ENCODE measurements around the gene CNTN4. TPM values are rescaled to one million over a fixed set of nuclear protein-coding genes. Genes with fewer than 3 reads are reported as not detected.

Gene CNTN4
- total RNA-seq, 1 donor from 2014 or later: 0.52 TPM

DNA sequence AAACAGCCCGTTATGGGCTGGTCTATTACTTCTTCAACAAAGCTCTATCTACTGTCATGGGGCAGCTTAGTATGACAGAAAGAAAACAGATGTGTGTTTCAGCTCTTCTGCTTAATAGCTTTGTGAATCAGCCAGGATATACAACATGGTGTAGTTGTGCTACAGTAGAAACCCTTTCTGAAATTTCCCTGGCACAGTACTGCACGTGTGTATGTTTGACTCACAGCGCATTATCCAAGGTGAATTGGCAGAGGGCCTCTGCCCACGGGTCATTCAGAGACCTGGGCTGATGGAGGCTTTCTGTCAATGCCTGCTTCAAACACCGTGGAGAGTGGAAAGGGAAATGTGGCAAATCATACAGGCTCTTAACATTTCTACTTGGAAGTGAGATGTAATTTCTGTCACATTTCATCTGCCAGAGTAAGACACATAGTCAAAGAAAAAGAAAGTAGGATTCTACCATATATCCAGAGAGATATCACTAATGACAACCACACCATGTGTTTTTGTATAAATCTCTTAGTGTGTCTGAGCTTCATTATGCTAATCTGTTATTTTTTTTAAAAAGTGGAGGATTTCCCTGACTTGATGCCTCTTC is 505.1 kb downstream of the CNTN4 start:
- H3K4me3 Mint-ChIP-seq (ENCODE audit: unreplicated experiment): no peak overlapping the region
- TF ChIP-seq, protein P1, sequence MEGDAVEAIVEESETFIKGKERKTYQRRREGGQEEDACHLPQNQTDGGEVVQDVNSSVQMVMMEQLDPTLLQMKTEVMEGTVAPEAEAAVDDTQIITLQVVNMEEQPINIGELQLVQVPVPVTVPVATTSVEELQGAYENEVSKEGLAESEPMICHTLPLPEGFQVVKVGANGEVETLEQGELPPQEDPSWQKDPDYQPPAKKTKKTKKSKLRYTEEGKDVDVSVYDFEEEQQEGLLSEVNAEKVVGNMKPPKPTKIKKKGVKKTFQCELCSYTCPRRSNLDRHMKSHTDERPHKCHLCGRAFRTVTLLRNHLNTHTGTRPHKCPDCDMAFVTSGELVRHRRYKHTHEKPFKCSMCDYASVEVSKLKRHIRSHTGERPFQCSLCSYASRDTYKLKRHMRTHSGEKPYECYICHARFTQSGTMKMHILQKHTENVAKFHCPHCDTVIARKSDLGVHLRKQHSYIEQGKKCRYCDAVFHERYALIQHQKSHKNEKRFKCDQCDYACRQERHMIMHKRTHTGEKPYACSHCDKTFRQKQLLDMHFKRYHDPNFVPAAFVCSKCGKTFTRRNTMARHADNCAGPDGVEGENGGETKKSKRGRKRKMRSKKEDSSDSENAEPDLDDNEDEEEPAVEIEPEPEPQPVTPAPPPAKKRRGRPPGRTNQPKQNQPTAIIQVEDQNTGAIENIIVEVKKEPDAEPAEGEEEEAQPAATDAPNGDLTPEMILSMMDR (IDR thresholded peaks at IDR 0.05): no peak
- peaks cover 4% of the 10 kb centered on the region for H3K9me3 Mint-ChIP-seq (ENCODE audit: low read depth)
- no peak for DNase-seq (ENCODE audit: low spot score)
- no peaks in the 10 kb centered on the region for H3K36me3 Mint-ChIP-seq (ENCODE audit: low read depth)
- no peaks in the 10 kb centered on the region for H3K4me1 Mint-ChIP-seq (ENCODE audit: low read depth)
- H3K27me3 Mint-ChIP-seq (ENCODE audit: low read depth): no peaks in the 10 kb centered on the region
- H3K27ac Mint-ChIP-seq (ENCODE audit: unreplicated experiment): no peak overlapping the region

DNA sequence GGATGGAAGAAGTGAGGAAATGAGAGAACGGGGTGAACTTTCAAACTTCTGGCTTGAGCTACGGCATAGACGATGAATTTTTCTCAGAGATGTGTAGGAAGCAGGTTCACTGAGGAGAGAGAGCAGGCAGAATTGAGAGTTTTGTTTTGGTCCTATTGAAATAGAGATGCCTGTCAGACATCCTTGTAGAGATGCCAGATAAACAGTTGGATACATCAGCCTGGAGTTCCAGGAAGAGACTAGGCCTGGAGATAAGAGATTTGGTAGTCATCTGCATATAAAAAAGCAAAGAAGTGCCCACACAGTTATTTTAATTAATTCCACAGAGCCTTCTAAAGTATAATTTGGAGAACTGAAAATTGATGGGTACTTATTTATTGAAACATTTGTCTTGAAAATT is 515.9 kb downstream of the CNTN4 start:
- TF ChIP-seq, protein P1 (IDR thresholded peaks at IDR 0.05): no peak
- no peak overlapping the region for H3K4me3 Mint-ChIP-seq (ENCODE audit: unreplicated experiment)
- H3K4me1 Mint-ChIP-seq (ENCODE audit: low read depth): no peaks in the 10 kb centered on the region
- peaks cover 11% of the 10 kb centered on the region for H3K9me3 Mint-ChIP-seq (ENCODE audit: low read depth)
- H3K27ac Mint-ChIP-seq (ENCODE audit: unreplicated experiment): no peak overlapping the region
- no peaks in the 10 kb centered on the region for H3K36me3 Mint-ChIP-seq (ENCODE audit: low read depth)
- DNase-seq (ENCODE audit: low spot score): no peak
- no peaks in the 10 kb centered on the region for H3K27me3 Mint-ChIP-seq (ENCODE audit: low read depth)

DNA sequence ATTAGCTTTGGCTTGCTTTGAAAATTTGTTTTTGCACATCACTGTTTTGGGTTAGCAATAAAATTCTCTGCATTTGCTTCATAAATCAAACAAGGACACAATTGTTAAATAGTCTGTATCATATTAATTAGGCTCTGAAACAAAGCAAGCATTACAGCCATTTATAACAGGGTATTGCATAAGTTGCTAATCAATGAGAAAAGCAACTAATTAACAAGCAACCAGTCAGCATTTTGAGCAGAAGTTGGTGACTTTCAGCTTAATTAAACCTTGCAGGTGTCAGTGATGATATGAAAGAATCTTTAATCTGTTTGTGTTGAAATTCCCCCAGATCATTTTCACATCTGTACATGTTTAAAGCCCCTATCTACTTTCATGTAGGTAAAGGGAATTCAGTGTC is 516.4 kb downstream of the CNTN4 start:
- TF ChIP-seq, protein P1 (IDR thresholded peaks at IDR 0.05): no peak
- Mint-ChIP-seq H3K4me3 (ENCODE audit: unreplicated experiment) (no peak overlapping the region), H3K27ac (ENCODE audit: unreplicated experiment) (no peak overlapping the region), H3K27me3 (ENCODE audit: low read depth) (no peaks in the 10 kb centered on the region), H3K4me1 (ENCODE audit: low read depth) (no peaks in the 10 kb centered on the region), H3K9me3 (ENCODE audit: low read depth) (peaks cover 11% of the 10 kb centered on the region), H3K36me3 (ENCODE audit: low read depth) (no peaks in the 10 kb centered on the region)
- DNase-seq (ENCODE audit: low spot score): no peak

DNA sequence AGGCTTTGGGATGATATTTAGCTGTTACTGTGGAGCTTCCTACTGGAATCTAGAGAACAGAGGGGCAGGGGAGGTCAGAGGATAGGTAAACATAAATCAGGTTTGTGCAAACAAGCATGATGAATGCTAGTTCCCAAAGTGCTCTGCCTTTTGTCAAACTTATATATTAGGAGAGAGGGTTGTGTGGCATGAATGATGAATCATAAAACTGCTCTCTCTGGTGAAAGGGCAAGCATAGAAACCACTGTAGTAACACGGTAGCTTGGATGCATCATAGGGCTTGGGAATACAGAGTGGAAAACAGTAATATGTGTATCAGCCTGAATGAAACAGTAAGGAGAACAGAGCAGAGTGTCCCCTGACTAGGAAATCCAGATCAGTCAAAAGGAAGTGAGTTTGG is 524.8 kb downstream of the CNTN4 start:
- H3K27ac Mint-ChIP-seq (ENCODE audit: unreplicated experiment): no peak overlapping the region
- no peaks in the 10 kb centered on the region for H3K27me3 Mint-ChIP-seq (ENCODE audit: low read depth)
- no peaks in the 10 kb centered on the region for H3K4me1 Mint-ChIP-seq (ENCODE audit: low read depth)
- DNase-seq (ENCODE audit: low spot score): no peak
- no peak overlapping the region for H3K4me3 Mint-ChIP-seq (ENCODE audit: unreplicated experiment)
- H3K36me3 Mint-ChIP-seq (ENCODE audit: low read depth): no peaks in the 10 kb centered on the region
- TF ChIP-seq, protein P1 (IDR thresholded peaks at IDR 0.05): no peak
- peaks cover 2% of the 10 kb centered on the region for H3K9me3 Mint-ChIP-seq (ENCODE audit: low read depth)

DNA sequence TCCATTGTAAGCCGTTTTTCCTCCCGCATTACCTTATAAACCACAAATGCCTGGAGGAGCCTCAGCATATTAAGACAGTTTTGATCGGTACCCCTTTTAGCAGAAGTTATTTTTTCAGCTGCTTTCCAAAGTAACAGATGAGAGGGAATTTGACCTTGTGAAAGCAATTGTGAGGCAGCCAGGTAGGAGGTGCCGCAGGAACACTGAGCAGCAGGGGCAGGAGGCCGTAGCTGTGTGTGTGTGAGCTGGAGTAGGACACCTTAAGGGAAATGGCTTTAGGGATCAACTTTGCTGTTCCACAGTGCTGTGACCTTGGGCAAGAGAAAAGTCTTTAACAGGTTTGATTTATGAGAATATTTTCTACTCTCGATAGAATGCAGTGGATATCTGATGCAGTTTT is 529.5 kb downstream of the CNTN4 start:
- DNase-seq (ENCODE audit: low spot score): no peak
- no peaks in the 10 kb centered on the region for H3K4me1 Mint-ChIP-seq (ENCODE audit: low read depth)
- H3K27ac Mint-ChIP-seq (ENCODE audit: unreplicated experiment): no peak overlapping the region
- no peaks in the 10 kb centered on the region for H3K36me3 Mint-ChIP-seq (ENCODE audit: low read depth)
- TF ChIP-seq, protein P1 (IDR thresholded peaks at IDR 0.05): no peak
- no peak overlapping the region for H3K4me3 Mint-ChIP-seq (ENCODE audit: unreplicated experiment)
- no peaks in the 10 kb centered on the region for H3K27me3 Mint-ChIP-seq (ENCODE audit: low read depth)
- peaks cover 6% of the 10 kb centered on the region for H3K9me3 Mint-ChIP-seq (ENCODE audit: low read depth)

All from chondrocyte (in vitro differentiated cells).